Left lung (tissue), 10 donors: Measurements from ENCODE around the gene LRP11. TPM values are rescaled to one million over a fixed set of nuclear protein-coding genes. Genes with fewer than 3 reads are reported as not detected.
"Not testable (repeated sequence)": the region's sequence is repeated elsewhere in the genome, so short reads cannot be mapped to it uniquely, and the experiment has no call there.

Experiments
- ATAC-seq: fragments of 200-7000 bp; cut with Tn5 transposase; one replicate; pipeline ENCODE4 v1.9.1; 2020; ENCODE audit warnings: moderate library complexity
- DNase-seq, 4 donors: peaks; one replicate each; pipeline ENCODE4 v3.0.0-alpha.2; 2013 to 2020
- H3K27ac ChIP-seq, 2 donors: fragments of 200-600 bp; sonication (generic) in 1 of 2; one replicate each; pipeline versions ENCODE4 v1.5.0 to v1.8.0; 2020 to 2021
- H3K27me3 ChIP-seq, 2 donors: fragments of 200-600 bp; sonication (generic) in 1 of 2; one replicate each; pipeline versions ENCODE4 v1.5.0 to v1.8.0; 2020 to 2021
- H3K36me3 ChIP-seq, 2 donors: fragments of 200-600 bp; sonication (generic) in 1 of 2; one replicate each; pipeline versions ENCODE4 v1.5.0 to v1.8.0; 2020 to 2021
- H3K4me1 ChIP-seq, 2 donors: fragments of 200-600 bp; one replicate each; pipeline ENCODE4 v1.8.0; 2021
- H3K4me3 ChIP-seq, 2 donors: fragments of 200-600 bp; sonication (generic) in 1 of 2; one replicate each; pipeline versions ENCODE4 v1.5.0 to v1.8.0; 2020 to 2021; ENCODE audit warnings: mild to moderate bottlenecking in 1 of 2
- H3K9me3 ChIP-seq, 2 donors: fragments of 200-600 bp; sonication (generic) in 1 of 2; one replicate each; pipeline versions ENCODE4 v1.5.0 to v1.8.0; 2020 to 2021
- CTCF ChIP-seq, 2 donors: fragments of 200-600 bp; sonication (generic) in 1 of 2; IDR thresholded peaks; one replicate each; pipeline versions ENCODE4 v1.5.0 to v1.8.0; 2021; ENCODE audit warnings: antibody characterized with exemption in 2 of 2
- intact Hi-C, 2 donors: fragments of 100-400 bp; cut with DNase I; formaldehyde crosslinking; loops; one replicate each; pipeline versions ENCODE4 v1.11.2 to v1.14.2; 2022
- polyA plus RNA-seq, 6 donors: library from polyadenylated mRNA; unstranded; fragments of 120-200 nt; gene quantifications; one replicate each; pipeline ENCODE4 v1.2.1, GENCODE V29; 2013; ENCODE audit not compliant: insufficient read length in 6 of 6
- total RNA-seq, 2 donors: library from RNA; stranded (reverse); fragmentation: NEBNext Ultra II Directional; extraction: Animal tissue kit (Norgen Biotek cat#: 25700); gene quantifications; one replicate each; pipeline ENCODE4 v1.2.1, GENCODE V29; 2021
- donor health status: DM: no; HTN: yes; CAD: no.
- donor health status: DM: no; HTN: no; CAD: no.

Gene LRP11
- total and polyA plus RNA-seq, 8 donors: 30.1 to 42.6 (median 36.4) TPM

GRCh38 chr6:149862922-149863697, 1.0 kb downstream of the LRP11 start:
- no peaks in the 10 kb centered on the region for H3K9me3 ChIP-seq
- peak overlapping the region; percentile 64 to 70 for H3K4me3 ChIP-seq
- ATAC-seq: peak; percentile 63
- H3K27ac ChIP-seq: peak overlapping the region; percentile 84 to 92
- peaks cover 6 to 30% of the 10 kb centered on the region in 2 donors for H3K4me1 ChIP-seq
- H3K36me3 ChIP-seq: no peaks in the 10 kb centered on the region
- intact Hi-C loops: no loop called here
- no peak for TF ChIP-seq CTCF (IDR thresholded peaks at IDR 0.05)
- peaks cover 0 to 20% of the 10 kb centered on the region in 2 donors for H3K27me3 ChIP-seq
- DNase-seq: peak; percentile 68 to 91 (median 74)

GRCh38 chr6:149862424-149862738, 1.8 kb downstream of the LRP11 start:
- intact Hi-C loops, DNase-seq, H3K9me3 ChIP-seq, H3K36me3 ChIP-seq, ATAC-seq: not testable (repeated sequence)
- Histone ChIP-seq H3K4me3 (peak overlapping the region; percentile 64 to 70), H3K27me3 (peaks cover 0 to 20% of the 10 kb centered on the region in 2 donors), H3K27ac (peak overlapping the region; percentile 84 to 92), H3K4me1 (peaks cover 6 to 30% of the 10 kb centered on the region in 2 donors)

GRCh38 chr6:149861603-149862423, 2.3 kb downstream of the LRP11 start:
- Histone ChIP-seq H3K36me3 (no peaks in the 10 kb centered on the region), H3K4me3 (no peak overlapping the region), H3K27me3 (peaks cover 0 to 20% of the 10 kb centered on the region in 2 donors), H3K4me1 (peaks cover 6 to 30% of the 10 kb centered on the region in 2 donors), H3K27ac (no peak overlapping the region), H3K9me3 (no peaks in the 10 kb centered on the region)
- intact Hi-C loops: no loop called here
- no peak for ATAC-seq
- no peak for TF ChIP-seq CTCF (IDR thresholded peaks at IDR 0.05)
- DNase-seq: no peak

GRCh38 chr6:149860834-149861602, 3.1 kb downstream of the LRP11 start:
- TF ChIP-seq CTCF (IDR thresholded peaks at IDR 0.05): no peak
- ATAC-seq: no peak
- Histone ChIP-seq H3K27me3 (peaks cover 0 to 20% of the 10 kb centered on the region in 2 donors), H3K9me3 (no peaks in the 10 kb centered on the region), H3K4me3 (no peak overlapping the region), H3K36me3 (no peaks in the 10 kb centered on the region), H3K27ac (no peak overlapping the region), H3K4me1 (peaks cover 9 to 35% of the 10 kb centered on the region in 2 donors)
- no peak for DNase-seq
- intact Hi-C loops: no loop called here

- Histone ChIP-seq H3K27ac (no peak overlapping the region), H3K27me3 (peaks cover 0 to 20% of the 10 kb centered on the region in 2 donors), H3K9me3 (no peaks in the 10 kb centered on the region), H3K4me3 (no peak overlapping the region), H3K36me3 (no peaks in the 10 kb centered on the region), H3K4me1 (peaks cover 13 to 40% of the 10 kb centered on the region in 2 donors)
- no peak for DNase-seq
- intact Hi-C loops: no loop called here
- TF ChIP-seq CTCF (IDR thresholded peaks at IDR 0.05): no peak
- ATAC-seq: no peak
Measured at GRCh38 chr6:149860513-149860833, 3.7 kb downstream of the LRP11 start.
